HG03196 (cell line): ENCODE measurements around the gene UBALD1.

Experiments
- ATAC-seq: cut with Tn5 transposase; IDR thresholded peaks from one replicate; pipeline ENCODE4 v1.9.1; 2021; ENCODE audit not compliant: unreplicated experiment

Gene UBALD1

GRCh38 chr16:4646773-4647643 lies 32.3 kb upstream of the UBALD1 start:
- no peak for ATAC-seq

GRCh38 chr16:4641895-4642294 lies 27.2 kb upstream of the UBALD1 start:
- ATAC-seq = no peak

DNA sequence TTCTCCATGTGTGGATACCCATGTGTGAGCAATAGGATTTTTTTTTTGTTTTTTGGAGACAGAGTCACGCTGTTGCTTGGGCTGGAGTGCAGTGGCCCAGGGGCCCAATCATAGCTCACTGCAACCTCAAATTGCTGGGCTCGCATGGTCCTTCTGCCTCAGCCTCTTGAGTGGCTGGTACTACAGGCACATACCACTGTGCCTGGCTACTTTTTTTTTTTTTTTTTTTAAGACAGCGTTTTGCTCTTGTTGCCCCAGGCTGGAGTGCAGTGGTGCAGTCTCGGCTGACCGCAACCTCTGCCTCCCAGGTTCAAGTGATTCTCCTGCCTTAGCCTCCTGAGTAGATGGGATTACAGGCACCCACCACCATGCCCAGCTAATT lies 26.6 kb upstream of the UBALD1 start:
- no peak for ATAC-seq

DNA sequence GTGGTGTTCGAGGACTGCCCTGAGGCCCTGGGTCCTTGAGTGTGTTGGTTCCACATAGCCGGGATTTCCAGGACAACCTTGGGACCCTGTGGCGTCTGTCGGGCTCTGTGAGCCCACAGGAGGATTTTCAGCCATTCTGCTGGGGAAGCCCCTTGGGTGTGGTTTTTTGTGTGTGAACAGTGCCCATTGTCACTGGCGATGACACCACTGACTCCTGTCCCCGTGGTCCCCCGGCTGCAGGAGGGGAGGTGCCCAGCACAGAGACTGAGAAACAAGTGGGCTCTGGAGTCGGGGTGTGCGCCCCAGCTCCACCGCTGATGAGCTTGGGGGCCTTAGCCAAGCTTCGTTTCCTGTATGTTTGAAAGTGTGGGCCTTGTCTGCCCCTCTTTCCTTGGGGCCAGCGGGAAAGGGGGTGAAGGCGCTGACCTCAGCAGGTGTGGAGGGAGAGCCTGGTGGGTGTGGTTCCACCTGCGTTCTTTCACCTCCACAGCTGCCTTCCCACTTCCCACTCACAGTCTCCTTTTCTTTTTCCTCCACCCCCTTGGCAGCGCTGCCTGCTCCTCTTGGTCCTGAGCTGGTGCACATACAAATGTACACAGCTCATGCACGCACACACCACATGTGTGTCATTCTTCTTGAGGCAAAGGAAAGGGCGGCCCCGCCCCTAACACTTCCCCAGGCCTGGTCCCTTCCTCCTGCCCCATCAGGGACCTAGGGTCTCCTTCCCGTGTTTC lies 26.1 kb upstream of the UBALD1 start:
- ATAC-seq = no peak

- ATAC-seq = no peak
These were observed 25.3 kb upstream of the UBALD1 start for GRCh38 chr16:4639899-4640509.

DNA sequence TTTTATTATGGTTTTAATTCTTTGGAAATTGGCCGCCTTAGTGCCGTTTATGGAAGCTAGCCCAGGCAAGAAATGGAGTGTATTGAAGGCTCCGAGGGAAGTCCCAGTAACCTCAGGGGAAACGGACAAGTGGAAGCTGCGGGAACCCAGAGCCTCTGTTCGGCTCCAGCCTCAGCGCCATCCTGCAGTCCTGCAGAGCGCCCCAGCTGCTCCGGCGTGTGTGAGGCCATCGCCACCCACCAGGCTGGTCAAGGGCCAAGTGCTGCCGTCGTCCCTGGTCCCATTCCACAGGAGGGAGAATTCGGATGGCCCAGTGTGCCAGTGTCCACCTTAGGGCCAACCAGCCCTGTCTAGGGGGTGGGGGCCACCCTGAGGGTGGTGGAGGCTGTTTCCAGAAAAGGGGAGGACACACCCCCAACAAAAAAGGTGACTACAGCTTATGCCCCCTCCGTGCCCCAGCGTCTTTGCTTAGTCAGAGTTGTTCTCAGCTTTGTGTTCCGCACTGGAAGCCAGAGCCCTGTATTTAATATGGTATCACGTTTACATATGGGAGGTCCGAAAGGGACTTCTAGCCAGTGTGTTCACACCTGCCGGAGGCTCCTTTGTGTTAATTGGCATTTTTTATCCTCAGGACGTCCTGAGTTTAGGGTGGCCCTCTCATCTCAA lies 22.9 kb upstream of the UBALD1 start:
- ATAC-seq = no peak

DNA sequence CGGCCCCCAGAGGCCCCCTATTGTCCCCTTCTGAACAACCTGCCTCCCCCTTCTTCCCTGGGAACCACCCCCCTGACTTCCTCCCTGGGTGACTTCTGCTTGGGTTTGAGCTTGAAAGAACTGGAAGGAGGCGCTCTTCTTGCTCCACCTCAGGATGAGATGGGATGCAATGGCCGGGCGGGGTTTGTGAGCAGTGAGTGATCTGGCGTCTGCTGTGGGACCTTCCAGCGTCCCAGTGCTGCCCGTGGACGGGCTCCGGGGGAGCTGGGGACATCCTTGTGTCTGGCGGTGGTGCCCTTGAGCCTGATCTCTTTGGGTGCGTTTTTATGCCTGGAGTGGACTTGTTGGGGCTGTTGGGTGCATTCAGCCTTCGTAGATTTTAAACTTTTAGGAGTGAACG lies 21.5 kb upstream of the UBALD1 start:
- ATAC-seq = no peak

- no peak for ATAC-seq
These were observed 20.1 kb upstream of the UBALD1 start for GRCh38 chr16:4634768-4635167.

DNA sequence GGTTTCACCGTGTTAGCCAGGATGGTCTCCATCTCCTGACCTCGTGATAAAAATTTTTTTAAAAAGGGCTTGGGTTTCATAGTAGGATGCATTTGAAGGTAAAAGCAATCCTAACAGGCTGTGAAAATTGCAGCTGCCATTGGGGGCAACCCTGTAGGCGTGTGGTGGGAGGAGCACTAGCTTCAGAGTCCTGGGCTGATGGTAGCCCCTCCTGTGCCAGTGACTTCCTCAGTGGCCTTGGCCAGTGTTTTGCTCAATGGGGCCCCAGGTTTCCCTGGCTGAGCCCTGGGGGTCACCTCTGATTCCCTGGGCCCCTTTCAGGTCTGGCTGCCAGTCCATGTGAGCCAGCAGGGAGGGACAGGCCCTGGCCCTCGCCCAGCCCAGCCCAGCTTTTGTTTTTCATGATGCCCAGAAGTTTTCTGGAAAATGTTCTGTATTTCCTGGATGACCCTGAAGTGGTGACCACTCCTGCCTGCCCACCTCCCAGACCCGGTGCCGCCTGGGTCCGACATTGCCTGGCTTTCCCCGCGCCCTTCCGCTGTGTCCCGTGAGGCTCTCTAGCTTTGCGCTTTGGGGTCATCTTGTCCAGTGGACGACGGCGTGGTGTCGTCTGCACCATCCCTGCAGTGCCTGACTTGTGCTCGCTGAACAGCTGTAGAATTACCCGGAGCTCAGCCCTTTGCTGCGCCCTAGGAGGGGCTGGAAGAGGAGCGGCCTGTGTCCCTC lies 19.4 kb upstream of the UBALD1 start:
- ATAC-seq = no peak

GRCh38 chr16:4631444-4631843 lies 16.8 kb upstream of the UBALD1 start:
- ATAC-seq = no peak

DNA sequence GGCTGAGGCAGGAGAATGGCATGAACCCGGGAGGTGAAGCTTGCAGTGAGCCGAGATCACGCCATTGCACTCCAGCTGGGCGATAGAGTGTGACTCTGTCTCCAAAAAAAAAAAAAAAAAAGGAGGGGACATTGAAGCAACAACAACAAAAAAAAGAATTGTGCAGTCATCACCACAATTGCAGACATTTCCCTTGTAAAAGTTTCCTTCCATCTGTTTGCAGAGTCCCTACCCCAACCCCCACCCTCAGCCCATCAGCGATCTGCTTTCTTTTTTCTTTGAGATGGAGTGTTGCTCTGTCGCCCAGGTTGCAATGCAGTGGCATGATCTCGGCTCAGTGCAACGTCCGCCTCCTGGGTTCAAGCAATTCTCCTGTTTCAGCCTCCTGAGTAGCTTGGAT lies 13.6 kb upstream of the UBALD1 start:
- no peak for ATAC-seq

GRCh38 chr16:4626396-4626795 lies 11.7 kb upstream of the UBALD1 start:
- no peak for ATAC-seq

DNA sequence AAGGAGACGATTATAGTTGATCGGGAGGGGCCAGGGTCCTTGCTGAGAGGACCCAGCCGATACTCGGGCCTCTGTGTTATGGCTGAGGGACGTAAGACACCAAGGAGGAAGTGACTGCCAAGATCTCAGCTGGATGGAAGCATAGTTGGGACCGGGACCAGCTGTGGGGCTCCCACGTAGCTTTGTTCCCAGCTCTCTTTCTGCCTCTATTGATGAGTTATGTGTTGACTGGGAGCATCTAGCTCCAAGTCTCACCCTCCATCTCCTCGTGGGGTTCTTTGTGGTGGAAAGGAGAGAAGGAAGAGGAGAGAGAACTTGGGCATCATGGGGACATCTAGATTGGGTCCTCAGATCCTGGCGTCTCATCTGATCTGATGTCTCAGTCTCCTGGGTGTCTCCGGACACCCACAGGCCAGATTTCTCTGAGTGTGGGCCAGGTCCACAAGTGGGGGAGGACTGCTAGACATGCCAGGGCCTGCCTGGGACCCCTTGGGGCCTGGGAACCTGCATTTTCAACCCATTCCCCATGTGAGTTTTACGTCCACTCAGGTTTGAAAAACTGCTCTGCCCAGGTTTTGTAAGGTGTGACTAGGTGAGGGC lies 11.0 kb upstream of the UBALD1 start:
- ATAC-seq = no peak

- peak; percentile 55 for ATAC-seq
These were observed 10.3 kb upstream of the UBALD1 start for GRCh38 chr16:4624827-4625559.

- peak; percentile 78 for ATAC-seq
These were observed 9.5 kb upstream of the UBALD1 start, which contains the start of gene MGRN1 for GRCh38 chr16:4624015-4624826. Gene MGRN1, plus strand, starts transcription at chr16:4624826. Its CDS starts 135 bp downstream, at chr16:4624961.

- no peak for ATAC-seq
These were observed 8.9 kb upstream of the UBALD1 start for GRCh38 chr16:4623593-4623992.

- ATAC-seq = no peak
These were observed 4.1 kb upstream of the UBALD1 start for GRCh38 chr16:4618645-4619418.

GRCh38 chr16:4617880-4618279 lies 3.2 kb upstream of the UBALD1 start:
- ATAC-seq = no peak
